AML-193 (cell line): ENCODE data around the gene TAC4.

ENCODE experiments used
- DNase-seq, 2 experiments: peaks; one replicate each; lab custom pipeline; 2025; lab: John Stamatoyannopoulos, UW

The TAC4 gene

GRCh38 chr17:49872754-49873377, 25.0 kb upstream of the TAC4 start:
- DNase-seq = no peak

- DNase-seq = no peak
Observed at GRCh38 chr17:49871211-49871610, 23.3 kb upstream of the TAC4 start.

GRCh38 chr17:49870298-49870697, 22.4 kb upstream of the TAC4 start:
- no peak for DNase-seq

DNA sequence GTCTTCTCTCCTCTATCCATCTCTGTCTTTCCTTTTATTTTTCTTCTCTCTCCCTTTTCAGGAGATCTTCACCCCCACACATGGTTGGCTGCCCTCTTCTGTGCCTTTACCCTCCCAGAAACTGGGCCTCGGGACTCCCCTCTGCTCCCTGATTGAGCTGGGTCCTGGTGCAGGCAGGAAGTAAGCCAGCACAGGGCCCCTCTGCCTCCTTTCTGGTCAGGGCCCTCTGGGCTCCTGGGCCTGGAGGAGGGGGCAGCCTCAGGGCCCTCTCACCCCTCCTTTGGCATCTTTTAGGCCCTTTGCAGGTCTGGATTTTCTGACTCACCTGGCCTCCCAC, 21.1 kb upstream of the TAC4 start:
- no peak for DNase-seq

GRCh38 chr17:49866882-49867413, 19.1 kb upstream of the TAC4 start:
- DNase-seq = no peak

DNA sequence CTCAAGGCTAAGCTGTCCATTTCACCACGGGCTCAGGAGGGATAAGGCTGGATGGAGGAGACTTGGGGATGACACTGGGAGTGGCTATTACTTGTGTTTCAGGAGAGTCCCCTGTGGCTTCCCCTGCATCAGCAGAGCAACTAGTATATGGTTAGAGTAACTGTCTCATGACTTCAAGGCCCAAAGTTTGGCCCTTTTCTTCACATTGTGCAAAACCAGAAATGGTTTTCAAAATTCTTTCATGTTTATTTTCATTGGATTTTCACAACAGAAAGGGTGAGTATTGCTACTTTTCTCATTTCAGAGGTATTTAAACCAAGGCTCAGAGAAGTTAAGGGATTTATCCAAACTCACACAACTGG, 18.1 kb upstream of the TAC4 start:
- no peak for DNase-seq

GRCh38 chr17:49862781-49863331, 15.0 kb upstream of the TAC4 start:
- DNase-seq = no peak

- DNase-seq = peak; percentile 17 to 58
Observed at GRCh38 chr17:49861150-49861884, 13.4 kb upstream of the TAC4 start.

- DNase-seq = no peak
Observed at GRCh38 chr17:49859991-49860953, 12.4 kb upstream of the TAC4 start.

- DNase-seq = peak in 1 of 2 experiments; percentile 25
Observed at GRCh38 chr17:49858796-49859195, 10.9 kb upstream of the TAC4 start.

DNA sequence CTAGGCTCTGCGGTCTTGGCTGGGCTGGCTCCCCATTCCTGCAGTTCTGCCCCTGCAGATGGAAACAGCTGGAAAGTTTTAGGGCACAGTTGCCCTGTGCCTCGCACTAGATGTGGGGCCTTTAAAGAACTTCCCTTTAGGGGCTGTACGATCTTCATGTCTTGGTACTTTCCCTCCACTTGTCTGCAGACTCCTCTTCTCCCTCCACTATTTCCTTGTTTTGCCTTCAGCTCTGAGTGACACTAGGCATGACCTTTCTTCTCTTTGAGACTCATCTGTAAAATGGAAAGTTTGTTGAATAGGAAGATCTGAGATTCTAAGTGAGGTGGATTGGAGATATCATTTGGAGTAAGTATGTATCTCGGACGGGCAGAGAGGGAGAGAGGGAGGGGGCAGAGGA, 6.3 kb upstream of the TAC4 start:
- no peak for DNase-seq

- DNase-seq = no peak
Observed at GRCh38 chr17:49853470-49854015, 5.7 kb upstream of the TAC4 start.

DNA sequence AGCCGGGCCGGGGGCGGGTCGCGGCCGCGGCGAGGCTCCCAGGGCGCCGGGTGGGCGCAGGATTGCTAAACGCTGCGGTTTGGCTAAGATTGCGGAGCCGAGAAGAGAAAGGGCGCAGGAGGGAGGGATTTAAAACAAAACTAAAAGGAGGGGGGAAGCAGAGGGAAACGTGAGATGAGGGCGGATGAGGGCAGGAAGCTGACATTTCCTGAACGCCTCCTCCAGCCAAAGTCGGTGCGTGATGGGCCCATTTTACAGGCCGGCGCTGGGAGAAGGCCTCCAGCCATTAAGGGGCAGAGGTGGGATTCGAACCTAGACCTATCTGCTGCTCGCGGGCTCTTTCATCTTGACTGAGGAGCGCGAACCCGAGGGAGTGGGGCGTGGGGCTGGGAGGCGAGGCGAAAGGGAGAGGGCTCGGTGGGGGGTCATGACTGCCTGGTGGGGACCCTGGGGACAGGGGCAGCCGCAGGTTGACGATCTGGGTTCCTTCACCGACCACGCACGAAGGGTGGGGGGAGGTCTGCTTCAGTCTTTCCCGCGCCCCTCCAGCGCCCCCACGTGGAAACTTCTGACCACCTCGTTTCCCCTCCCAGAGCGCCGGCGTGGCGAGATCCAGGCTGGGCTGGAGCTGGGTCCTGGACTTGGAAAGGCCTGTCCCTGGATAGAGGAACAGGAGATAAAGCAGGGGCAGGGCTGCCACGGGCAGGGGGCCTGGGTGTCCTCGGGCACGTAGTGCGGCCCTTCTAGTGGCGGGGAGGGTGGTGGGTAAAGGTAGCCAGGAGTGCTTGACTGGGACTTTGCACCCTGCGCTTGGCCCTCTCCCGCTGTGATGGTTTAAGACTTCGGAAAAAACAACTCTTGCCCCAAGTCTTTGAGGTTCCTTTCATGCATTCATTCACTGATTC, 3.8 kb upstream of the TAC4 start:
- peak; percentile 59 to 61 for DNase-seq

- DNase-seq = peak in 1 of 2 experiments; percentile 26
Observed at GRCh38 chr17:49850772-49851386, 3.0 kb upstream of the TAC4 start.

GRCh38 chr17:49850218-49850610, 2.3 kb upstream of the TAC4 start:
- DNase-seq = no peak

GRCh38 chr17:49848739-49849138, 870 bp upstream of the TAC4 start:
- no peak for DNase-seq

GRCh38 chr17:49846938-49847712, 744 bp downstream of the TAC4 start:
- DNase-seq = no peak

- DNase-seq = no peak
Observed at GRCh38 chr17:49845321-49845720, 2.5 kb downstream of the TAC4 start.

- DNase-seq = peak; percentile 12 to 18
Observed at GRCh38 chr17:49843774-49844350, 4.0 kb downstream of the TAC4 start.
